RWPE2 (cell line): ENCODE measurements around the gene EPPIN.
A peak's percentile ranks its signal among the peaks of the same experiment; 100 is the strongest.

Experiments used
- ATAC-seq: fragments of 200-7000 bp; cut with Tn5 transposase; 3 replicates; pipeline ENCODE4 v1.9.1; 2021; ENCODE audit warnings: low read depth
- DNase-seq: peaks from one replicate; pipeline ENCODE4 v3.0.0-alpha.2; 2020; ENCODE audit warnings: low spot score
- H3K27ac ChIP-seq: fragments of 450-650 bp; 2 replicates; pipeline ENCODE4 v1.5.1; 2017; ENCODE audit warnings: mild to moderate bottlenecking; ENCODE audit not compliant: poor library complexity, severe bottlenecking
- H3K27me3 ChIP-seq: fragments of 250-450 bp; sonication (Bioruptor Pico); 2 replicates; pipeline ENCODE4 v1.5.1; 2021; ENCODE audit warnings: mild to moderate bottlenecking, moderate library complexity; ENCODE audit not compliant: insufficient read depth, poor library complexity, severe bottlenecking
- H3K36me3 ChIP-seq: fragments of 250-450 bp; sonication (Bioruptor Pico); 2 replicates; pipeline ENCODE4 v1.5.1; 2020; ENCODE audit warnings: low read depth, mild to moderate bottlenecking, moderate library complexity
- H3K4me1 ChIP-seq: fragments of 250-450 bp; sonication (Bioruptor Pico); 2 replicates; pipeline ENCODE4 v1.5.1; 2021; ENCODE audit warnings: mild to moderate bottlenecking, moderate library complexity; ENCODE audit not compliant: insufficient read depth, poor library complexity, severe bottlenecking
- H3K4me3 ChIP-seq: fragments of 250-450 bp; sonication (Bioruptor Pico); 2 replicates; pipeline ENCODE4 v1.5.1; 2021; ENCODE audit warnings: mild to moderate bottlenecking, moderate library complexity; ENCODE audit not compliant: severe bottlenecking
- H3K9me3 ChIP-seq: fragments of 250-450 bp; sonication (Bioruptor Pico); 2 replicates; pipeline ENCODE4 v1.5.1; 2021; ENCODE audit warnings: mild to moderate bottlenecking, moderate library complexity; ENCODE audit not compliant: severe bottlenecking
- CTCF ChIP-seq: fragments of 450-650 bp; IDR thresholded peaks from one replicate; pipeline ENCODE4 v1.5.1; 2017; ENCODE audit warnings: mild to moderate bottlenecking, moderate library complexity; ENCODE audit not compliant: poor library complexity, severe bottlenecking

EPPIN gene

GRCh38 chr20:45518282-45518681 lies 28.9 kb downstream of the EPPIN start:
- TF ChIP-seq CTCF = no peak
- Histone ChIP-seq H3K4me1 (peaks cover 11% of the 10 kb centered on the region), H3K4me3 (no peak overlapping the region), H3K9me3 (no peaks in the 10 kb centered on the region), H3K36me3 (no peaks in the 10 kb centered on the region), H3K27ac (peak overlapping the region; percentile 0), H3K27me3 (no peaks in the 10 kb centered on the region)
- ATAC-seq (peak; percentile 99), DNase-seq (peak; percentile 90)

GRCh38 chr20:45515147-45515913 lies 31.9 kb downstream of the EPPIN start, which contains the start of gene SPINT3:
SPINT3 (minus strand) TSS chr20:45515622; CDS start chr20:45515608, 14 bp downstream.
- no peak for ATAC-seq
- Histone ChIP-seq H3K36me3 (no peaks in the 10 kb centered on the region), H3K4me3 (no peak within 1 kb of the TSS), H3K27ac (no peak within 1 kb of the TSS), H3K4me1 (peaks cover 11% of the 10 kb centered on the region), H3K9me3 (no peaks in the 10 kb centered on the region), H3K27me3 (no peaks in the 10 kb centered on the region)
- no peak for DNase-seq
- TF ChIP-seq CTCF = no peak

GRCh38 chr20:45510242-45510862 lies 36.8 kb downstream of the EPPIN start:
- ATAC-seq (peak; percentile 10; the same call in 1 of the 3 replicates), DNase-seq (no peak)
- TF ChIP-seq CTCF = no peak
- Histone ChIP-seq H3K27me3 (no peaks in the 10 kb centered on the region), H3K9me3 (no peaks in the 10 kb centered on the region), H3K27ac (no peak overlapping the region), H3K36me3 (no peaks in the 10 kb centered on the region), H3K4me3 (no peak overlapping the region), H3K4me1 (peaks cover 14% of the 10 kb centered on the region)

- DNase-seq (no peak), ATAC-seq (no peak)
- Histone ChIP-seq H3K27ac (no peak overlapping the region), H3K36me3 (no peaks in the 10 kb centered on the region), H3K4me1 (peaks cover 14% of the 10 kb centered on the region), H3K9me3 (no peaks in the 10 kb centered on the region), H3K27me3 (no peaks in the 10 kb centered on the region), H3K4me3 (no peak overlapping the region)
- no peak for TF ChIP-seq CTCF
These were observed 38.1 kb downstream of the EPPIN start for GRCh38 chr20:45509091-45509490.
